Lung microvascular endothelial cell (primary cell): ENCODE data around the gene KIF21A. TPM values are rescaled to one million over a fixed set of nuclear protein-coding genes. Genes with fewer than 3 reads are reported as not detected.
"Not testable (repeated sequence)": the region's sequence is repeated elsewhere in the genome, so short reads cannot be mapped to it uniquely, and the experiment has no call there.

Experiments used
- DNase-seq, 2 donors: peaks; one replicate each; pipeline versions ENCODE4 v3.0.0 to v3.0.0-alpha.2; 2010; ENCODE audit warnings: low read depth in 2 of 2
- total RNA-seq: library from RNA; depleted of rRNA; stranded (reverse); fragments of >200 nt; gene quantifications from 2 replicates; pipeline ENCODE4 v1.2.1, GENCODE V29; 2014

KIF21A gene
- total RNA-seq, 1 donor from 2014 or later = 3.8 TPM

- no peak for DNase-seq
These were observed 91.8 kb downstream of the KIF21A start for GRCh38 chr12:39351153-39351552.

GRCh38 chr12:39348941-39349626, 93.8 kb downstream of the KIF21A start:
- DNase-seq = no peak

GRCh38 chr12:39348523-39348922, 94.4 kb downstream of the KIF21A start:
- no peak for DNase-seq

DNA sequence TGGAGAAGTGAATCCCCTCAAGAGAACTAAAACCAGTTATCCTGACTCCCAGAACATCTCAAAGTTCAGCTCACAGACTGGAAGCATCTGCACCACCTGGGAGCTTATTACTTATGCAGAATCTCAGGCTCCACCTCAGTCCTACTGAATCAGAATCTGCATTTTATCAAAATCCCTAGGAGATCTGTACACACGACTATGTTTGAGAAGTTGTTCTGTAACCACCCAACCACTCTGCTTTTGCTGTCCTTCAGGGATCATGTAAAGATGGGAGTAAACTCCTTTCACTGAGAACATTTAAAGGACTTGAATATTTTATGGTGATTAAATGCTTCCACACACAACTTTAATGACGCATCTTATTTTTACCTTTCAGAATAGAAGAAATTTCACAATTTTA, 98.0 kb downstream of the KIF21A start:
- no peak for DNase-seq

GRCh38 chr12:39343665-39344064, 99.3 kb downstream of the KIF21A start:
- no peak for DNase-seq

DNA sequence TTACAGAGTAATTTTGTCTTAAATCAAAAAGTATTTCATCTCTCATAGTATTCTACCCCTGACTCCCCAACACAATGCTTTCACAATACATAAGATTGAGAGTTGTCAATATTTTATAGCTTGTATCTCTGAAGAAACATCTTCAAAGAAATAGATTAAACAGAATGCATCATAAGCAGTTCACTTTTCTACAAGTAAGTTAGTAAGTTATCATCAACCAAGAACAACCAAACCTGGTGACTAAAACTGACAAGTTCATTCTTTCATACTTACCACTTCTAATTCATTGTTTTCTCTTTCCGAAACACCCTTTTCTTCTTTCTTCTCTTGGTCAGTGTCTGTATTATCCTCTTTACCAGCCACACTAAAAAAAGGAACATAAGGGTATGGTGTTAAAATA, 101.2 kb downstream of the KIF21A start:
- DNase-seq = no peak

DNA sequence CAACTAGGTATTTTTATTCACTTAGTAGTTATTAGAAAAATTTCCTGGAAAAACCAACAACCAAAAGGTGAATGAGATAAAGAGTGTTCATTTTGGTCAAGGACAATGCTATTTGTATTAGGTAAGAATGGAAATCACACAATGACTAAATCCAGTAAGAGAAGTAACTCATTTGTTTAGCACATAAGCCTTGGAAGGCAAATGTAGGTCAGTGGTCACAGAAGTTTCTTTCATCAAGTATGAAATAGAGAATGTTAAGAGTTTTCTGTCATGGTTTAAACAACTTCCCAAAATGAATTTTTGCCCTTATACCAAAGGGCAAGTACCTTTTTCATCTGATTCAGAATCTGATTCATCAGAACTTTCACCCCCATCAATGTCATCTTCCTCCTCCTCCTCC, 101.7 kb downstream of the KIF21A start:
- DNase-seq = no peak

DNA sequence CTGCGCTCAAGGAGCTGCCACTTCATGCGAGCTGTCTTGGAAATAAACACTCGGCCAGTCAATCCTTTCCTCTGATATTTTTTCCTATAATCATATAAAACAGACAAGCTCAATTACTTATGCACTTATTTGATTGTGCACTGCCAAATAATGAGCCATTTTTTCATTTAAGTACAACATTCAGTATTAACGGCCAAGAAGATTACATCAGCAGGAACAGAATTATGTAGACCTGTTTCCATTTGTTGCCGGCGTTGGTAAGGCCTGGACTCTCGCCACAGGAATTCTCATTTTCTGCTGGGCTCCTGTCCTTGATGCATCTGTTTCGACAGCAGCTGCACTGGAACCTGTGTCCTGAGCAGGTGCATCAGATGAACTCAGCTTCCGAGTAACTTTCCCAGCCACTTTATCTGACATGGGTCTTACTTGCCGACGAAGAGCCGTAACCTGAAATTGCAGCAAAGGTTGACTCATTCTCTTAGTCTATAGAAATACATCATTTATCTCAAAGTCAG, 110.2 kb downstream of the KIF21A start:
- DNase-seq = no peak

GRCh38 chr12:39331539-39332261, 111.2 kb downstream of the KIF21A start:
- DNase-seq = no peak

GRCh38 chr12:39329876-39330275, 113.0 kb downstream of the KIF21A start:
- no peak for DNase-seq

GRCh38 chr12:39329018-39329417, 113.9 kb downstream of the KIF21A start:
- DNase-seq = no peak

DNA sequence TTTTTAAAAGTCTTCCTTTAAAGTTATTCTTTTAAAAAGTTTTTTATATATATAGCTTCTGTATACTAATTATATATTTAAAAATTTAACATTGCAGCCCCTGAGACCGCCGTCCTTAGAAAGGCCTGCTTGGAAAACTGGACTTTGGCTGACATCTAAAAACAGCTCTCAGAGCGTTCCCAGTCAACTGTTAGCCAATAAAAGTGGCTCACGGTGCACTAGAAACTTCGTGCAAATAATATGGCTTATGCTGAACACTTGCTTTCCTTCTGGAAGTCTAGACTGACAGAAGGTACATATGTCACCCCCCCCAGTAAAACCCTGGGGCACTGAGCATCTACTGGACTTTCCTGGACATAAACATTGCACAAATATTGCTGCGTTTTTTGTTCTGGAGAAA, 115.0 kb downstream of the KIF21A start:
- no peak for DNase-seq

GRCh38 chr12:39327510-39327909, 115.4 kb downstream of the KIF21A start:
- no peak for DNase-seq

GRCh38 chr12:39319180-39319579, 123.7 kb downstream of the KIF21A start:
- no peak for DNase-seq

- DNase-seq = no peak
These were observed 128.4 kb downstream of the KIF21A start for GRCh38 chr12:39314547-39314946.

DNA sequence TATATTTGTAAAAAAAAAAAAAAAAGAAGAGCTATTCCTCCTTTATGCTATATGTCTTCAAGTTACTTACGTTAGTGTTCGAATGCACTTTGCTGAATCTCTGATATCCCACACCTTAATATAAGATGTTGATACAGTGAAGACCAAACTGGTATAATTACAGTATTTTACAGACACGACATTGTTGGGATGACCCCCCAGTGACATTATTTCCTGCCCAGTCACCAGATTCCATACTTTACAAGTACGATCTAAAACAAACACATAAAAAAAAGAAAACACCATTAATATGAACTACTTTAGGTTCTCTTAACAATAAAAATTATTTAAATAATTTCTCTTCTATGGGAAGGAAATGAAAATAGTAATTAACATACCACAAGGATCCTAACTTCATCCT, 133.4 kb downstream of the KIF21A start:
- DNase-seq = peak; percentile 20 to 42

- DNase-seq = no peak
These were observed 141.5 kb downstream of the KIF21A start for GRCh38 chr12:39301422-39301821.

GRCh38 chr12:39300799-39301198, 142.1 kb downstream of the KIF21A start:
- DNase-seq = peak; percentile 23 to 75

DNA sequence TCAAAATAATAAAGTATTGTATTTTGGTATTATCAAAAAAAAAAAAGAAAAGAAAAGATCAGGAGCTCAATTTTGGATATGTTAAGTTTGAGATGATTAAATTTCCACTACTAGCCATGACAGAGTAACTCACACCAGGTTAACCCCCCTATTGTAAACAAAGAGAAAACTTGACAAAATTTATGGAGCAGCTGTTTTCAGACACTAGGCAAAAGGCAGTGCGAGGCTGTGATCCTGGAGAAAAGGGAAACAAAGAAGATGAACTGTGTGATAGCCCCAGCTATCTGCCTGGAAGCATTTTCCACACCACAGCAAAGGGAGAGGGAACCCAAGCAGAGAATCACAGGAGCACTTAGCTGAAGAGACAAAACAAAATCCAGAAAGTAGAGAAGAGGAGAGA, 145.0 kb downstream of the KIF21A start:
- no peak for DNase-seq

GRCh38 chr12:39296496-39296895, 146.4 kb downstream of the KIF21A start:
- no peak for DNase-seq

DNA sequence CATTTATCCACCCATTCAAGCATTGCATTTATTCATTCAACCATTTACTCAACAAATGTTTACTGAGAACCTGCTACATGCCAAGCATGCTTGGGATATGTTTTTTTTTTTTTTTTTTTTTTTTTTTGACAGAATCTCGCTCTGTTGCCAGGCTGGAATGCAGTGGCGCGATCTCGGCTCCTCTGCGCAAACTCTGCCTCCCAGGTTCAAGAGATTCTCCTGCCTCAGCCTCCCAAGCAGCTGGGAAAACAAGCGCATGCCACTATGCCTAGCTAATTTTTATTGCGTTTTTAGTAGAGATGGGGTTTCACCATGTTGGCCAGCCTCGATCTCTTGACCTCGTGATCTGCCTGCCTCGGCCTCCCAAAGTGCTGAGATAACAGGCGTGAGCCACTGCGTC, 147.3 kb downstream of the KIF21A start:
- not testable (repeated sequence) for DNase-seq

DNA sequence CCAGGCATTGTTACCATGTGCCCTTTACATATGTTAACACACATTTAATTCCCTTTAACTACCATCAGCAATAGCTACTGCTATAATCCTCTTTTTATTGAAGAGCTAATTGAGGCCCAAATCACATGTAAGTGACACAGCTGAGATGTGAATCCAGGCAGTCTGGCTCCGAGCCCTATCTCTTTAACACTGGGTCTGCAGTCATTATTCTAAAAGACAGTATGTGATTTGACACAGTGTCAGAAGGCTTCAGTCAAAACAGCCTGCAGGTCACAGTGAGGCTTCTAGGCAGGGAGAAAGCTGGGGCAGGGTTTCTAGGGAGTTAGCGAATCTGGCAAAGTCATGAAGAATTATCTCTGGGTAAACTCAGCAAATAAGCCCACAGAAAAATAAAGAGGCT, 148.2 kb downstream of the KIF21A start:
- DNase-seq = no peak

DNA sequence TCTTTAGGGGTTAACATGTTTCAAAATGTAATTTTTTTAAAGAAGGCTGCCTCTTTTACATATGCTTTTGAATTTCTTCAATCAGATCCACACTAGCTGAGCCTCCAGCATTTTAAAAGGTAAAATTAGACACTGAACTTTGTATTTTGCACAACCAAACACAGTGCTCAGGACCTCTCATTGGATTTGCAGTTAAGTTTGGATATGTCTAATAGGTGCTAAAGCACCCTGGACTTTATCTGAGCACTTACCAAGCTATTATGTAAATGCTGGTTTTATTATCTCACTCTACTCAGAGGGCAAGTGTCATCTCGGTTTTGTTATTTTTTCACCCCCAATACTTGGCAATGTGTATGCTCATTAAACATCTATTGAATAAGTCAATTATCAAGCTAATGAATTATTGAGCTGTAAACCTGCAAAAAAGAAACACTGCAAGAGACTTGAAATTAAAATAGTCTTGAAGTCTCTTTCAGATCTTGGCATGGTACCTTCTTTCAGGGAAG, 150.7 kb downstream of the KIF21A start:
- no peak for DNase-seq
